DMS53 (cell line): ENCODE results near the gene ZNF503.

Experiments
- DNase-seq: peaks from one replicate; lab custom pipeline; 2025; lab: John Stamatoyannopoulos, UW

ZNF503 gene

DNA sequence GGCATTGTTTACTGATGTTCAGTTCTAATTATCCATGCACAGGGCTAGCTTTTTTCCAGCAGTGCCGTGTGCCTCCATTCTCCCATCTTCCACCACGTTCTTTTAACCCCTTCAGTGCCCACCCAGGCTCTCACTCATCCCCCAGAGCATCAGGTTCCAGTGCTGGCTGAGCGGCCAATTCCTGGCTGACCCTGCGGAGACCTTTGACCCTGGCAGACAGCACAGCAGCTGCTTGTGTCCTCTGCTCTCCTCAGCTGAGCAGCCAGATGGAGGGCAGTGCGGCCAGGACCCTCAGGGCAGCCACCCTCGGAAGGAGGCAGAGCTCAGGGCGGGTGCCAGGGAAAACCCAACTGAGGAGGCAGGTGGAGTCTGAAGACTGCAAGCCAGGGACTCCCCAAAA, 48.4 kb downstream of the ZNF503 start:
- DNase-seq, result no peak

DNA sequence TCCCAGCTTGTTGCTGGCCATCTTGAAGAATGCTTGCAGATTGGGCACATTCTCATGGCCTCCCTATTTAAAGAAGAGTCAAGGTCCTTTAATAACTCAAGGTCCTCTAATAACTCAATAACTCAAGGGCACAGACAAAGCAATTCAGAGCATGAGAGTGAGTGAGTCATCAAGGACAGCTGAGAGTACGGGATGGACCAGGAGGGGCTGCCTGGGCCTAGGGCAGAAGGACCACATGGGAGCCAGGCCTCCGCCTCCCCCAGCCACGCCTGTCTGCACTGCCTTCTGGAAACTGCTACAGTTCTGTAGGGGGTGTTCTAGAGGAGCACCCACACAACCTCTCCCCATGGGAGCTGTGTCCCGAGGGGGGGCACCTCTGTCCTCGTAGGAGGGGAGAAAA, 48.9 kb downstream of the ZNF503 start:
- DNase-seq, result peak; percentile 66

- DNase-seq, result no peak
Observed at GRCh38 chr10:75351637-75352036, 49.9 kb downstream of the ZNF503 start.

- peak; percentile 5 for DNase-seq
Observed at GRCh38 chr10:75350791-75351190, 50.8 kb downstream of the ZNF503 start.
